ENCODE data around the gene NPAT. TPM values are rescaled to one million over a fixed set of nuclear protein-coding genes. Genes with fewer than 3 reads are reported as not detected.

NPAT gene
- total and polyA plus RNA-seq, 9 of the 15 experiments (the other 6 are each of a cell fraction or from before 2014, with no cell fraction given): 8.8 to 30.0 (median 22.1) TPM

GRCh38 chr11:108221911-108222573 lies 396 bp downstream of the NPAT start (continued):
- TF ChIP-seq THAP12 (CRISPR knock-in tag; IDR thresholded peaks at IDR 0.05) (peak; percentile 67; the same call in 1 of the 2 replicates), NR3C1 (CRISPR knock-in tag; IDR thresholded peaks at IDR 0.05) (no peak), ZNF699 (CRISPR knock-in tag; IDR thresholded peaks at IDR 0.05; ENCODE audit: insufficient replicate concordance) (no peak), NFIX (CRISPR knock-in tag; IDR thresholded peaks at IDR 0.05; ENCODE audit: low read depth) (no peak), MTA1 (IDR thresholded peaks at IDR 0.05; ENCODE audit: borderline replicate concordance) (0 out of 2 replicates have a peak, but pooled peaks have one; percentile 15), ZBTB1 (CRISPR knock-in tag; IDR thresholded peaks at IDR 0.05; ENCODE audit: borderline replicate concordance, low read depth) (peak; percentile 96), NFIC (IDR thresholded peaks at IDR 0.05) (peak; percentile 30; the same call in 1 of the 2 replicates), E2F6 (IDR thresholded peaks at IDR 0.05; ENCODE audit: borderline replicate concordance in 1 of 2, extremely low read depth in 1 of 2, insufficient read depth in 1 of 2, insufficient read length in 1 of 2, low read depth in 1 of 2, low read length in 1 of 2, poor library complexity in 1 of 2, severe bottlenecking in 1 of 2) (peak in 1 of 2 experiments; percentile 94), NFRKB (IDR thresholded peaks at IDR 0.05; ENCODE audit: low read depth) (peak; percentile 49), RERE (CRISPR knock-in tag; IDR thresholded peaks at IDR 0.05; ENCODE audit: borderline replicate concordance) (peak; percentile 96; the same call in 1 of the 2 replicates), POLR2H (tag; IDR thresholded peaks at IDR 0.05; ENCODE audit: low read depth) (peak; percentile 90; the same call in 1 of the 2 replicates), ZNF512 (tag; IDR thresholded peaks at IDR 0.05) (no peak), TFAP4 (CRISPR knock-in tag; IDR thresholded peaks at IDR 0.05; ENCODE audit: borderline replicate concordance) (no peak; the same call in 1 of the 2 replicates)

Data from K562 (cell line).